Fibroblast of lung (primary cell): ENCODE data around the gene GRID1. TPM values are rescaled to one million over a fixed set of nuclear protein-coding genes. Genes with fewer than 3 reads are reported as not detected.

ENCODE experiments used
- DNase-seq, 2 donors: peaks; one replicate each; pipeline versions ENCODE4 v3.0.0 to v3.0.0-alpha.2; 2010; ENCODE audit warnings: low read depth in 2 of 2
- H2AFZ ChIP-seq: 2 replicates; pipeline ENCODE4 v1.5.1; 2012; ENCODE audit warnings: low read length, control low read depth, inconsistent platforms
- H3K27ac ChIP-seq: 2 replicates; pipeline ENCODE4 v1.5.1; 2011; ENCODE audit warnings: low read length, control low read depth; ENCODE audit not compliant: insufficient read depth
- H3K27me3 ChIP-seq: 2 replicates; pipeline ENCODE4 v1.5.1; 2011; ENCODE audit warnings: mild to moderate bottlenecking, low read length; ENCODE audit not compliant: control insufficient read depth, insufficient read depth
- H3K36me3 ChIP-seq: 2 replicates; pipeline ENCODE4 v1.5.1; 2011; ENCODE audit warnings: low read length; ENCODE audit not compliant: control insufficient read depth, insufficient read depth
- H3K4me1 ChIP-seq: 2 replicates; pipeline ENCODE4 v1.5.1; 2011; ENCODE audit warnings: low read length; ENCODE audit not compliant: control insufficient read depth, insufficient read depth; ENCODE audit errors: extremely low read depth
- H3K4me2 ChIP-seq: 2 replicates; pipeline ENCODE4 v1.5.1; 2011; ENCODE audit warnings: low read length, control low read depth; ENCODE audit not compliant: insufficient read depth; ENCODE audit errors: extremely low read depth
- H3K4me3 ChIP-seq, 4 experiments: fragments of 200-600 bp in 1 of 4; sonication (generic) in 1 of 4; replicated peaks in 1 of 4; 2 replicates each; pipeline ENCODE4 v1.5.1; 2011 to 2016; ENCODE audit warnings: low read length in 4 of 4, low read depth in 3 of 4, mild to moderate bottlenecking in 3 of 4, control low read depth in 2 of 4, inconsistent platforms in 1 of 4, mixed read lengths in 1 of 4; ENCODE audit not compliant: insufficient read depth in 1 of 4; ENCODE audit errors: control extremely low read depth in 1 of 4
- H3K79me2 ChIP-seq: 2 replicates; pipeline ENCODE4 v1.5.1; 2012; ENCODE audit warnings: mild to moderate bottlenecking, low read length, inconsistent platforms; ENCODE audit not compliant: control insufficient read depth, insufficient read depth
- H3K9ac ChIP-seq: 2 replicates; pipeline ENCODE4 v1.5.1; 2011; ENCODE audit warnings: mild to moderate bottlenecking, low read length, control low read depth; ENCODE audit not compliant: insufficient read depth
- H3K9me3 ChIP-seq: 2 replicates; pipeline ENCODE4 v1.5.1; 2012; ENCODE audit warnings: low read depth, low read length; ENCODE audit not compliant: control insufficient read depth, insufficient read depth
- H4K20me1 ChIP-seq: 2 replicates; pipeline ENCODE4 v1.5.1; 2011; ENCODE audit warnings: low read length; ENCODE audit not compliant: control insufficient read depth, insufficient read depth; ENCODE audit errors: extremely low read depth
- EZH2 ChIP-seq: IDR thresholded peaks from 2 replicates; pipeline ENCODE4 v1.5.1; 2012; ENCODE audit warnings: low read length, control low read depth, mild to moderate bottlenecking; ENCODE audit errors: missing control alignments
- polyA plus RNA-seq, 2 donors: library from polyadenylated mRNA; depleted of rRNA in 1 of 2; stranded (reverse) in 1 of 2; unstranded in 1 of 2; fragments of >200 nt; gene quantifications; 2 replicates each; pipeline ENCODE4 v1.2.1, GENCODE V29; 2011 to 2012; ENCODE audit warnings: missing spikeins in 1 of 2
- total RNA-seq: library from RNA; depleted of rRNA; stranded (reverse); fragments of >200 nt; gene quantifications from 2 replicates; pipeline ENCODE4 v1.2.1, GENCODE V29; 2014
- TF ChIP-seq, protein P1 (sequence below), 2 donors: IDR thresholded peaks in 1 of 2; conservative IDR thresholded peaks in 1 of 2; 1 replicate in 1 of 2; 2 replicates in 1 of 2; pipeline ENCODE4 v1.5.1; 2011 to 2012; ENCODE audit warnings: low read length in 2 of 2, control low read depth in 1 of 2, inconsistent platforms in 1 of 2, low read depth in 1 of 2, mild to moderate bottlenecking in 1 of 2

The GRID1 gene
- total and polyA plus RNA-seq, 2 donors (not counting 1 experiment from before 2014, with no cell fraction given), result 0.03 to 0.33 TPM

DNA sequence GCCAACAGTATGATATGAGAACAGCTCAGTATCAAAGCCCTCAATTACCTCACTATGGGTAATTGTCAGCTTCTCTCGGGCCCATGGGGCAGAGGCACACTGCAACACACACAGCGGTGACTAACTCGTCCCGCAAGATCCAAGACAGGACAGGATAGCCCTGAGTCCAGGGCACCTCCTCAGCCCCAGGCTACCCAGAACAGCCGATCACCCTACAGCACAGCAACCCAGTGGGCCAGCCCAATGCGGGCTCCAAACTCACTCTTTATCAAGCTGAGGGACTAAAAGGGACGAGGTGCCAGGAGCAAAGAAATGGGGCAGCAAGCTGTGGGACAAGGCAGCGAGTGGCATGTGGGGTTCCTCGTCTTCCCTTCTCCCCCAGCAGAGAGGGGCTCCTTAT is 765.1 kb downstream of the GRID1 start:
- no peaks in the 10 kb centered on the region for H4K20me1 ChIP-seq
- H3K4me1 ChIP-seq, result no peaks in the 10 kb centered on the region
- H3K36me3 ChIP-seq, result no peaks in the 10 kb centered on the region
- no peak overlapping the region for H3K4me2 ChIP-seq
- H3K27ac ChIP-seq, result no peak overlapping the region
- H3K27me3 ChIP-seq, result no peaks in the 10 kb centered on the region
- H3K79me2 ChIP-seq, result no peaks in the 10 kb centered on the region
- no peak overlapping the region for H3K4me3 ChIP-seq
- no peak for DNase-seq
- H3K9ac ChIP-seq, result no peak overlapping the region
- no peak for TF ChIP-seq EZH2
- H3K9me3 ChIP-seq, result no peaks in the 10 kb centered on the region
- H2AFZ ChIP-seq, result no peak overlapping the region

DNA sequence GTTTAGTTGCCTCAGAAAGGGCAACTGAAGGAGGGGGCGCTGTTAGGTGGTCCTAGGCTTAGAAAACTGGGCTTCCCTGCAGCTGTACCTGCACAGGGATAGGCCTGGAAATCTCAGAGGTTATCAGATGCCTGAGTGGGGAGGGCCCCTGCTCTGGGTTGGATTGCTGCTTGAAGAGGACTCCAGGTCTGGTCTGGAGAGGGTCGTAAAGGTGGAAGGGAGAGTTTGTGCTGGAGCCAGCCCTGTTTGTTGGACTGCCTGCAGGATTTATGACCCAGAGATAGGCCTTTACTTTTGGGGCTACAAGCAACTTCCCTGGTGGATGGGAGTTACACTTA is 765.9 kb downstream of the GRID1 start:
- Histone ChIP-seq H2AFZ (no peak overlapping the region), H4K20me1 (no peaks in the 10 kb centered on the region), H3K4me3 (no peak overlapping the region), H3K27me3 (no peaks in the 10 kb centered on the region), H3K4me1 (no peaks in the 10 kb centered on the region), H3K79me2 (no peaks in the 10 kb centered on the region), H3K4me2 (no peak overlapping the region), H3K27ac (no peak overlapping the region), H3K9ac (no peak overlapping the region), H3K9me3 (no peaks in the 10 kb centered on the region), H3K36me3 (no peaks in the 10 kb centered on the region)
- no peak for TF ChIP-seq EZH2
- TF ChIP-seq, protein P1, sequence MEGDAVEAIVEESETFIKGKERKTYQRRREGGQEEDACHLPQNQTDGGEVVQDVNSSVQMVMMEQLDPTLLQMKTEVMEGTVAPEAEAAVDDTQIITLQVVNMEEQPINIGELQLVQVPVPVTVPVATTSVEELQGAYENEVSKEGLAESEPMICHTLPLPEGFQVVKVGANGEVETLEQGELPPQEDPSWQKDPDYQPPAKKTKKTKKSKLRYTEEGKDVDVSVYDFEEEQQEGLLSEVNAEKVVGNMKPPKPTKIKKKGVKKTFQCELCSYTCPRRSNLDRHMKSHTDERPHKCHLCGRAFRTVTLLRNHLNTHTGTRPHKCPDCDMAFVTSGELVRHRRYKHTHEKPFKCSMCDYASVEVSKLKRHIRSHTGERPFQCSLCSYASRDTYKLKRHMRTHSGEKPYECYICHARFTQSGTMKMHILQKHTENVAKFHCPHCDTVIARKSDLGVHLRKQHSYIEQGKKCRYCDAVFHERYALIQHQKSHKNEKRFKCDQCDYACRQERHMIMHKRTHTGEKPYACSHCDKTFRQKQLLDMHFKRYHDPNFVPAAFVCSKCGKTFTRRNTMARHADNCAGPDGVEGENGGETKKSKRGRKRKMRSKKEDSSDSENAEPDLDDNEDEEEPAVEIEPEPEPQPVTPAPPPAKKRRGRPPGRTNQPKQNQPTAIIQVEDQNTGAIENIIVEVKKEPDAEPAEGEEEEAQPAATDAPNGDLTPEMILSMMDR (conservative IDR thresholded peaks at IDR 0.05 in 1 of 2, IDR thresholded peaks at IDR 0.05 in 1 of 2; ENCODE audit: low read depth in 1 of 2, low read length in 2 of 2), result no peak
- no peak for DNase-seq

DNA sequence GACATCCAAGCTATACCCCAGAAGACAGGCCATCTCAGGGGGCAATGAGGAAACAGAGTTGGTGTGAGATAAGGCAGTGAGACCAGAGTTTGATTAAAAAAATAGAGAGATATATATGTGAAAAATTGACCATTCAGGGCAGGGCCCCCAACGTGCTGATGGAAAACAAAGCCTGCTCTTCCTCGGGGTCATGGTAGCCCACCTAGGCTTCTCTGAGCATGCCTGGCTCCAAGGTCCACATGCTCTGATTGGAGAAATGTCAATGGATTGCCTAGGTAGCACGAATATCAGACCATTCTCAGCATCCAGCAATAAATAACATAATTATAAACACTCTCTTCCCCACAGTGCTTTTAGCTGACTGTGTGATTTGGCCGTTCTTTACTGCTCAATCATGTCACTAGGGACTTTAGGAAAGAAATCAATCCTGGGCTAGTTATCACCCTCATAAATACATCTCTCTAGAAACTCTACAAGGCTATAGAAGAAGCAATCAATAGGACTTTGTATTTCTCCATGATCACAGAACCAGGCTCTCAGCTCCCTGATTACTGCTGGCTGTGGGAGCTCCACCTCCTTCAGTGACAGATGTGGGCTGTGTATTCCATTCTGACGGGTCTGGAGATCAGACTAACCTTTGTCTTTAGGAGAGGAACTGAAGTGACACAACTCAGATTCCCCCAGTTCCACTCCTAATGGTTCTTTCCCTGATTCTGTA is 766.4 kb downstream of the GRID1 start:
- Histone ChIP-seq H3K4me2 (no peak overlapping the region), H3K79me2 (no peaks in the 10 kb centered on the region), H3K4me1 (no peaks in the 10 kb centered on the region), H3K27ac (no peak overlapping the region), H2AFZ (no peak overlapping the region), H3K9ac (no peak overlapping the region), H3K27me3 (no peaks in the 10 kb centered on the region), H4K20me1 (no peaks in the 10 kb centered on the region), H3K9me3 (no peaks in the 10 kb centered on the region), H3K4me3 (no peak overlapping the region), H3K36me3 (no peaks in the 10 kb centered on the region)
- TF ChIP-seq EZH2, result no peak
- no peak for DNase-seq

DNA sequence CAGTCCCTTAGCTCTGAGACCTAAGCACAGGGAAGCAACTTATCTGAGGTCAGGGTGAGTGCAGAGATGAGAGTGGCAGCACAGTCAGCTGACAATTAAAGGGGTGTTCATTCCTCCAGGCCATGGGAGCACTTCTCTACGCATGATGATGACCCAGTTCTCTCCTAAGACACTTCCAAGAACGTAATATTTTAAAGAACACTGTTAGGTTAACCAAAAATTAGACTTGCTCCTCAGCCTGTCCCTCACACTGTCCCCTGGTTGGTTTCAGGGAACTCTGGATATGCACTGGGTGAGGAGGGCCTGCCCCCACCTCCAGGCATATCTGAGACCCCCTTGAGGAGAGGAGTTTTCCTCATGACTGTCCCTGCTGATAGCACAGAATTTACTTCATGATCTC is 767.5 kb downstream of the GRID1 start:
- Histone ChIP-seq H4K20me1 (no peaks in the 10 kb centered on the region), H3K27me3 (no peaks in the 10 kb centered on the region), H3K4me3 (no peak overlapping the region), H3K4me2 (no peak overlapping the region), H3K9me3 (no peaks in the 10 kb centered on the region), H3K9ac (no peak overlapping the region), H3K27ac (no peak overlapping the region), H2AFZ (no peak overlapping the region), H3K79me2 (no peaks in the 10 kb centered on the region), H3K4me1 (no peaks in the 10 kb centered on the region), H3K36me3 (no peaks in the 10 kb centered on the region)
- TF ChIP-seq, protein P1 (conservative IDR thresholded peaks at IDR 0.05 in 1 of 2, IDR thresholded peaks at IDR 0.05 in 1 of 2; ENCODE audit: low read depth in 1 of 2, low read length in 2 of 2), result no peak
- TF ChIP-seq EZH2, result no peak
- DNase-seq, result no peak
